Activated CD8-positive, alpha-beta memory T cell treated with anti-CD3 and anti-CD28 coated beads for 4 hours (primary cell): ENCODE data around the gene CGREF1.

Source experiments
- DNase-seq, 2 donors: peaks; one replicate each; pipeline ENCODE4 v3.0.0-alpha.2; 2020; ENCODE audit warnings: low read depth in 2 of 2

CGREF1 gene

GRCh38 chr2:27074738-27075565, 44.0 kb downstream of the CGREF1 start:
- no peak for DNase-seq

DNA sequence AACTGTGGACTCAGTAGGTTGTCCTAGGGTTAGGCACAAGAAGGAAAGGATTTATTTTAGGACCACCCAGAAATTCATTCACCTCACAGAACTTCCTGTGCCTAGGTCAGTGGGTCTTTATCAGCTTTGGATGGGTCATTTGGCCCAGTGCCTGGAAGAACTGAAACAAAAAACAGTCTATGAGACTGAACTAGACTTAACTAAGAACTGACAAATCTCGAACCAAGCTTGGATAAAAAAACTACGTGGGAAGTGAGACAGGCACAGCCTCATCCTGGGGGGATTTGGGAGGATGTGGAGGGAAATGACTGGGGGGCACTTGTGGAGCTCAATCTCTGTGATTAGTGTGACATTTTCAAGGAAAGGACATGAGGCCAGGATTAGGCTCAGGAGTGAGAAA, 45.1 kb downstream of the CGREF1 start:
- no peak for DNase-seq

DNA sequence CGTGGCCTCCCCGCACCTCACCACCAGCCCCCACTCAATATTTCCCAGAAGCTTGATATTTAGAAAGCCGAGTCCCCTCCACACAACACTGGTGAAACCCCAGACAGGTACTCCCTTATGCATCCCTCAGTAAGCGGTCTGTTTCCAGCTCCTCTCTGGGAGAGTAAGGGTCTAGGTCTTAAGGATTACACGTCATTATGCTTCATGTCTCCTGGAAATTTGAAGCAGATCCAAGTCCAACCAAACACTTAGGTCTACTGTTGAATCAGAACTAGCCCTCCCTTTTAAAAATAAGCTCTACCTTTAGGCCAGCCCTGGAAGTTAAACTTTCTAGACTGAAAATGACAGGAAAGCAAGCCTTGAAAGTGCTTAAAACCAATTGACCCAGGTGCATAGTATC, 46.0 kb downstream of the CGREF1 start:
- no peak for DNase-seq

DNA sequence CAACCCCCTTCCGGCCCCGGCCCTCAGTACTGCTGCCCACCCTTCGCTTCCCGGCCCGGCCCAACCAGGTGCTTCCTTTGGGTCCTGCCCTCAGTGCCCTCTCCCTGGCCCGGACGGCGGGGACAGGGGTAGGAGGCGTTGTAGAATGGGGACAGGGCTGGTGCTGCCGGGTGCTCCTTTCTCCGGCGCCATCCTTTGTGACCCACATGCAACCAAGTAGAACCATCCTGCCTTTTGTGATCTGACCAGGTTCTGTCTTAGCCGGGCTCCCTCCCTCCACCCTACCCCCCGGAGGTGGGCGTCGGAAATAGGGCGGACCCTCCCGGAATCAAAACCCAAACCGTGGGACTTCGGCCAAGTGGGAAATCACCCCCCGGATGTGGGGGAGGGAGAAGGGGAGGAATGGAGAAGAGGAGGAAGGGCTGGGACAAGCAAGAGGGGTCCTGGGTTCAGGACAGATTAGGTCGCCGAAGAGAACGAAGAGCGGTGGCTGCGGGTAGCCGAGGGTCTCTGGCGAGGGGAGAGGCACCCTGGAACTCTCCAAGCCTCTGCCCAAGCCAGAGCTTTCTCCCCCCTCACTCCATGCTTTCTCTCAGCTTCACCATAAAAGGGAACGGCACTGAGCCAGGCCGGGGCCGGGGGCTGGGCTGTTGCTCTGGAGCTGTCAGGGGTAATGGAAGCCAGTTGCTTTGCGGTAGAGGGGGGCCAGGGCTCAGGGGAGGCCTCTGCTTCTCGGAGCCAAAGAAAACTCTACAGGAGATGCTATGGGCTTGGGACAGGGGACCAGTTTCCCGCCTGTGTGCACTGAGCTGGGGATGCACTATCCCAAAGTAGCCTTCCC, 46.7 kb downstream of the CGREF1 start:
- no peak for DNase-seq

DNA sequence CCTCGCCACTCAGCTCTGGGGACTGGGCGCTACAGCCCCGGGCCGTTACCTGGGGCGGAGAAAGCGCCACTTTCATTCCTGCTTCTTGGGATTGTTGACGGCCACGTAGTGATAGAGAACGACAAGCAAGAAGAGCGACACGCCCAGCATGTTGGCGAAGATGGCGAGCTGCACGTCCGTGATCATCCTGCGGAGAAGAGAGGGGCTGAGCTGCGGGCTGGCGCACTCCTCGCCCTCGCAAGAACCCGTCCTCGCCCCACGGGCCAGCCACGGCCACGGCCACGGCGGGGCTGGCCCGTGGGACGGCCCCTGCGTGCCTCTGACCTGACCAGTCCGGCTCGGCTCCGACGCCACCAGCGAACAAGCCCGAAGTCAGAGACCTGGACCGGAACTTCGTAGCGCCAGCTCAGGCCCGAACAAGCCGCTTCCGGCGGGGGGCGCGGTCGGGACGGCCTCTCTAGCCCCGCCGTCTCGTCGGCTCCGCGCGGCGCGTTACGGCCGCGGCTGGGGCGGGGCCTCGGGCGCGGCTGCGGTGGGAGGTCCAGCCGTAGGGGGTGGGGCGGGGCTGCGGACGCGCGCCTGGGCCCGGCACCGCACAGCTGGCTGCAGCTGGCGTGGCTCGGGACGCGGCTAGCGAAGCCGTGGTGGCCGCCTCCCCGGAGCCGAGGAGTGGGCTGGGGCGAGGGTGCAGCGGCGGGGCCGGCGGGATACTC, 47.5 kb downstream of the CGREF1 start, which contains the start of gene OST4:
Gene OST4, minus strand, starts transcription at position 378 of the 713 bp plus-strand sequence.
- DNase-seq, result peak; percentile 76 to 81

- DNase-seq, result no peak
Observed at GRCh38 chr2:27070653-27071276, 48.2 kb downstream of the CGREF1 start.

- DNase-seq, result no peak
Observed at GRCh38 chr2:27069961-27070618, 48.8 kb downstream of the CGREF1 start.

DNA sequence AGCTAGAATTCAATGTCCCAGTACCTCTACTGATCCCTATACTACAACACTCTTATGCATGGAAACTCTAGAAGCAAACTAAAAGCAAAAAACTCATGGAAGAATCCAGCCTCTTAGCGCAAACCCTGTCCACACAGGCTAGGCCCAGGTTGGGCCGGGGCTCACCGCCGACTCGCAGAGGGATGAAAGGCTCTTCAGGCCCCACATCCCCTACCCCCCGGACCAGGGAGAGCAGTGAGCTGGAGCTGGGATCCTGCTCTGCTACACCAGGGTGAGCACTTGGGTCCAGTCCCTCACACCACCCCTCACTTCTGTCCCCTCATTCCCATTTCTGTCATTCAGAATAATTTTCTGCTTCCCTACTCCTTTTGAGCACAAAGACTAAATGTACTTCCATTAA, 49.5 kb downstream of the CGREF1 start:
- no peak for DNase-seq

DNA sequence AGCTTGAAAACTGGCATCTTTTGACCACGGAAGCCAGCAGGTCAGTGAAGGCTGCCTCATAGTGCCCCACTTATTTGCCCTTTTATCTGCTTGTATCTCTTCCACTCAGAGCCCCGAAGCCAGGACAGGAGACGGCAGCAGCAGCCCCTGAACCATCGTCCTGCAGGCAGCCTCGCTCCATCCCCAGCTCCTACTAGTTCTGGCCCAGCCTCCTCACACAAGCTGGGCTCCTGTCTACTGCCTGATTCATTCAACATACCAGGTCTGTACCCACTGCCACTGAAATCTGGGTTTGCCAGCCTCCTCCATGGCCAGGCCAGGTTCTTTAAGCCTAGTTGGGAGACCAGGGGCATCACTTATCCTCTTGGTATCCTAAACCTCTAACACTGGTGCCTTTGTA, 51.5 kb downstream of the CGREF1 start:
- DNase-seq, result no peak

DNA sequence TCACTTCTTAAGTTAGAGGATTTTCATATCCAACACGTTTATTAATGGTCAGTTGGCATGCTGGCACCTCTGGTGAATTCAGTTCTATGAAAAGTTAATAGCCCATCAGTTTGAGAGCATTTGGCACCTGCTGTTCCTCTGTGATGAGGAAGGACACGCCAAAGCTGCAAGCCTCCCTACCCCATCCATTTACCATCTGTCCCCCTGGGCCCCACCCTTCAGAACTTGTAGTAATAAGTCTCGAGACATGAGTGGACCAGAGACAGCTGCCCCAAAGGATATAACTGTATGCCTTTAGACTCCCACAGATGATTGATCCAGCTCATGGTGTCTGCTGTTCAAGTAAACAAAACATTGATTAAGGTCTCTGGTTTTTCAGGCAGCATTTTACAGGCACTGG, 53.8 kb downstream of the CGREF1 start:
- no peak for DNase-seq

- DNase-seq, result no peak
Observed at GRCh38 chr2:27060323-27060722, 58.6 kb downstream of the CGREF1 start.

- no peak for DNase-seq
Observed at GRCh38 chr2:27059141-27059820, 59.6 kb downstream of the CGREF1 start.

DNA sequence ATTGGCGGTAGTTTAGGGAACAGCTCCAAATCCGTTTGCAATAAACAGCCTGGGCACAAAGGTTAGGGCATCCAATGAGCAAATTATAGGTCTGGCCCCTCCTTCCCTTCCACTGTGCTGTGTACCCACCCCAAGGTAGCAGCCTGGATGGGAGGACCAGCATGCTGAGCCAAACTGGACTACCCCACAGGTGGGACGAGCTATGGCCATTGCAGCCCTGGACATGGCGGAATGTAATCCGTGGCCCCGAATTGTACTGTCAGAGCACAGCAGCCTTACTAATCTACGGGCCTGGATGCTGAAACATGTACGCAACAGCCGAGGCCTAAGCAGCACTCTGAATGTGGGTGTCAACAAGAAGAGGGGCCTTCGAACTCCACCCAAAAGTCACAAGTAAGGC, 60.7 kb downstream of the CGREF1 start:
- no peak for DNase-seq

GRCh38 chr2:27057184-27057583, 61.7 kb downstream of the CGREF1 start:
- DNase-seq, result no peak

GRCh38 chr2:27054721-27055120, 64.2 kb downstream of the CGREF1 start:
- no peak for DNase-seq

GRCh38 chr2:27053776-27054175, 65.2 kb downstream of the CGREF1 start:
- no peak for DNase-seq

GRCh38 chr2:27053321-27053720, 65.6 kb downstream of the CGREF1 start:
- DNase-seq, result no peak

GRCh38 chr2:27051902-27052645, 66.9 kb downstream of the CGREF1 start:
- peak in 1 of 2 donors; percentile 16 for DNase-seq

GRCh38 chr2:27050996-27051901, 67.7 kb downstream of the CGREF1 start, which contains the start of gene AGBL5:
Gene AGBL5 (plus strand): TSS chr2:27051668. CDS start chr2:27052959, 1,291 bp downstream.
- DNase-seq, result peak; percentile 92 to 93
